HG03521 (cell line): ENCODE results near the gene CEMIP.
"Not testable (repeated sequence)": the region's sequence is repeated elsewhere in the genome, so short reads cannot be mapped to it uniquely, and the experiment has no call there.

ENCODE experiments used
- ATAC-seq: cut with Tn5 transposase; IDR thresholded peaks from one replicate; pipeline ENCODE4 v1.9.1; 2021; ENCODE audit warnings: mild to moderate bottlenecking, moderate library complexity; ENCODE audit not compliant: unreplicated experiment

The CEMIP gene

DNA sequence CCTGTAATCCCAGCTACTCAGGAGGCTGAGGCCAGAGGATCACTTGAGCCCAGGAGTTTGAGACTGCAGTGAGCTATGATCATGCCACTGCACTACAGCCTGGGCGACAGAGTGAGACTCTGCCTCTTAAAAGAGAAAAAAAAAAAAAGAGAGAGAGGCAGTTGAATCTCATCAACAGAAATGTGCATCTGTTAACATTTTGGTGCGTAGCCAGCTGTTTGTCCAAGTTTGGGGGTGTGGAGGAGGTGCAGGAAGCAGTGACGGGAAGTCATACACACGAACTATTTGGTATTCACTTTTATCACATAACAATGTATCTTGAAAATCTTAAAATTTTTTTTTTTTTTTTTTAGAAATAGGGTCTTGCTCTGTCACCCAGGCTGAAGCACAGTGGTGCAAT, 18.2 kb upstream of the CEMIP start:
- ATAC-seq = no peak

DNA sequence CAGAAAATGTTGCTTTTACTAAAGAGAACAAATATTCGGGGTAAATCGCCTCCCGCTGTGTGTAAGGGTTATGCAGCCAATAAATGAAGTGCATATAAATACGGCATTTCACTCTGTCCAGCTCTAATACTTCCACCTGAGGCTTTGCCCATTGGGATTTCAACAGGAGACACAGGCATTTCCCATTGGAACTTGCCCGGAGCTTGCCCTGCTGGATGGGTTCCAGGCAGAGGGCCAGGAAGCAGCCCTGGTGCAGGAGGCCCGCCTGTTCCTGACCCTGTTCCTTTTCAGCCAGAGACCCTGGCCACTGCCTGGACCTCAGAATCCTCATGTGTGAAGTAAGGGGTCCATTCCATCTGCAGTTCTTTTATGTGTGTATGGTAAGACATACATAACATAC, 17.4 kb upstream of the CEMIP start:
- ATAC-seq = no peak

DNA sequence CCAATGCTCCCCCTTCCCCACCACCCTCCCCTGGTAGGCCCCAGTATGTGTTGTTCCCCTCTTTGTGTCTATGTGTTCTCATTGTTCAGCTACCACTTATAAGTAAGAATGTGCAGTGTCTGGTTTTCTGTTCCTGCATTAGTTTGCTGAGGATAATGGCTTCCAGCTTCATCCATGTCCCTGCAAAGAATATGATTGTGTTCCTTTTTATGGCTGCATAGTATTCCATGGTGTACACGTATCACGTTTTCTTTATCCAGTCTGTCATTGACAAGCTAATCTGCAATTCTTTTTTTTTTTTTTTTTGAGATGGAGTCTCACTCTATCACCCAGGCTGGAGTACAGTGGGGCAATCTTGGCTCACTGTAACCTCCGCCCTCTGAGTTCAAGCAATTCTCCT, 15.9 kb upstream of the CEMIP start:
- ATAC-seq = not testable (repeated sequence)

DNA sequence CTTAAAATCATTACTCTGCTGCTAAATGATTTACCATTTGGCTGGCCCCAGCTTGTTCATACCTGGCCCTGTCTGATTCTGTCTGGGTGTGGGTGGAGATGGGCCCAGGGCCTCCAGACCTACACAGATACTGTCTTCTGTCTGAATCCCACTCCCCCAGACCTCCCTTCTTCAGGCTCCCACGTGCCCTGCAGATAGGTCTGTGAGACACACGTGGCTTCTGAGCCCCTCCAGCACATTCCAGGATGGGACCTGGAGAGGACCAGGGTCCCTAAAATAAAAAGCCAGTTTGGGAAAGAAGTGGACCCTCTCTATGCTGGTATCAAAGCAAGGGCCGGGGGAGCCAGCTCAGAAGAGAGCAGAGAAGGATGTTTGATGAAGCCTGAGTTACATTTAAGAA, 14.6 kb upstream of the CEMIP start:
- no peak for ATAC-seq

DNA sequence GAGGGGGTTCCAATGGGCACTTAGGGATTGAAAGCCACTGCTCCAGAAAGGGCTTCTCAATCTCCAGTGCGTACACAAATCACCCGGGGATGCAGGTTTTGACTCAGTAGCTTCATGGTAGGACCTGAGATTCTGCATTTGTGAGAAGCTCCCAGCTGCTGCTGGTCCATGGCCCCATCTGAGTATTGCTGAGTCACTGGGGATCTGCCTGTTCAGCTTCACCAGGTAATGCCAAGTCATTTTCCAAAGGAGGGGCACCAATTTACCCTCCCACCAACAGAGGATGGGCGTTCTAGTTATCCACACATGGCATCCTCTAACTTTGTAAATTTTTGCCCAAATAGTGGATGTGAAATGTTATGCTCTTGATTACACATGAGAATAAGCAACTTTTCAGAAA, 12.9 kb upstream of the CEMIP start:
- ATAC-seq = no peak

DNA sequence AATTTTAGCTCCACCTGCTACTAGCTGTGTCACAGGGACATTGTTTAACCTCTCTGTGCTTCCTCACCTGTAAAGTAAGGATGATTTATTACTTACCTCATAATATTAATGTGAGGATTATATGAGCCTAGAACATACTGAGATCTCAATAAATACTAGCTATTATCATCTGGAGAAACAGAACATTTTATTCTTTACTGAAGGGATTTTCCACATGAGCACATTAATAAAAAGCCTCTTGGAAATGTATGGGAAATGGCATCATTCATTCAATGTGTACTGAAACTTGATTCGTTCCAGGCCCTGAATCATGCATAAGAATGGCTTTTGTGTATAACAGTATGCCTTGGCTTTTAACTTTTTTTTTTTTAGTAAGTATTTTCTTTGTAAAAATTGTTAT, 11.0 kb upstream of the CEMIP start:
- ATAC-seq = no peak

DNA sequence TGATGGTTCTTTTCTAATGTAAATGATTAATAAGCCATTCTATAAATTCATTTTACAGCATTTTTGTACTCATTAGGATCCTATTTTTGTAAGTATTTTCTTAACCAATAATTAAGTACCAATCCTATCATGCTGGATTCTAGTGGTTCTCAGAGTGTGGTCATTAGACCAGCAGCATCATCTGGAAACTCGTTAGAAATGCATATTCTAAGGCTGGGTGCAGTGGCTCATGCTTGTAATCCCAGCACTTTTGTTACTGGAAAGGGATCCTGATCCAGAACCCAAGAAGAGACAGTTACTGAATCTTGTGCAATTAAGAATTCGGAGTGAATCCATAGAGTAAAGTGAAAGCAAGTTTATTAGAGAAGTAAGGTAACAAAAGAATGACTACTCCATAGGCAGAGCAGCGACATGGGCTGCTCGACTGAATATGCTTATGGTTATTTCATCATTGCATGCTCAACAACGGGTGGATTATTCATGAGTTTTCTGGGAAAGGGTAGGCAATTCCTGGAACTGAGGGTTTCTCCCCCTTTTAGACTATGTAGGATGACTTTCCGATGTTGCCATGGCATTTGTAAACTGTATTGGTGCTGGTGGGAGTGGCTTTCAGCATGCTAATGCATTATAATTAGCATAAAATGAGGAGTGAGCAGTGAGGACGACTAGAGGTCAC, 9.9 kb upstream of the CEMIP start:
- no peak for ATAC-seq

DNA sequence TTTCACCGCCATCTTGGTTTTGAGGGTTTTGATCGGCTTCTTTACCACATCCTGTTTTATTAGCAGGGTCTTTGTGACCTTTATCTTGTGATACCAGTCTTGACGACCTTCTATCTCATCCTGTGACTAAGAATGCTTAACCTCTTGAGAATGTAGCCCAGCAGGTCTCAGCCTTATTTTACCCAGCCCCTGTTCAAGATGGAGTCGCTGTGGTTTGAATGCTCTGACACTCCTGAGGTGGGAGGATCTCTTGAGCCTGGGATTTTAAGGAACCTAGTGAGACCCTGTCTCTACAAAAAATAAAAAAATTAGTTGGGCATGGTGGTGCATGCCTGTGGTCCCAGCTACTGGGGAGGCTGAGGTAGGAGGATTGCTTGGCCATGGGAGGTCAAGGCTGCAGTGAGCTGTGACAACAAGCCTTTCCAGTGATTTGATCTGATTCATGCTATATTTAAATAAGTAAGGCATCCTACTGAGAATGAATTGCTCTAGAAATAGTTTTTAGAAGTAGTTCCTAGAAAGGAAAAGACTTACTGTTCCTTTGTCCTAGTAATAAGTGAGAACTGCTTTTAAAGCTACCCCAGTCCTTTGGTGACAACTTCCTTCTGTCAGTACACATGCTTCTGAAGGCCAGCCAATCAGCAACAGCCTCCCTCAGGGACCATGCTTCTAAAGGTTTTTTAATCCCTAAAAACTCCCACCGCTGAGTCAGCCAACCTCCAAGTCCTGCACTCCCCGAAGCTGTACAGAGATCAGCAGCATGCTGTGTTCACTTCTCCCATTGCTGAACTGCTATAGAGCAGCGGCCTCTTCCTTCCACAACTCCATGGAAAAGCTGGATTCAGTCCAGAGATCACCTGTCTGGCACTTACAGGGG, 9.1 kb upstream of the CEMIP start:
- no peak for ATAC-seq

DNA sequence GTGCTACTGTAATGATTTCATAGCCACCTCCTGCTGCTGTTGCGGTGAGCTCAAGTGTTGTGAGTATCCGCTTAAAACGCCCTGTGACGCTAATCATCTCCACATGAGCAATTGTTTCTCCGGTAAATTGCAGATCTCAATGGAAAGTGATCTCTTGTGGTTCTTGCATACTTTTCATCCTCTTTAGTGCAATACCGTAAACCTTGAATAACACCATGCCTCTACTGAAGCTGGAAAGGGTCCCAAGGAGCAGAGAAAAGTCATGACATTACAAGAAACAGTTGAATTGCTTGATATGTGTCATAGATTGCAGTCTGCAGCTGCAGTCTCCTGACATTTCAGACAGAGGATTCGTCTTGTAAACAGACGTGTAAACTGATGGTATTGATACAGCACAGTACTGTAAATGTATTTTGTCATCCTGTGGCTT, 6.0 kb upstream of the CEMIP start:
- no peak for ATAC-seq

DNA sequence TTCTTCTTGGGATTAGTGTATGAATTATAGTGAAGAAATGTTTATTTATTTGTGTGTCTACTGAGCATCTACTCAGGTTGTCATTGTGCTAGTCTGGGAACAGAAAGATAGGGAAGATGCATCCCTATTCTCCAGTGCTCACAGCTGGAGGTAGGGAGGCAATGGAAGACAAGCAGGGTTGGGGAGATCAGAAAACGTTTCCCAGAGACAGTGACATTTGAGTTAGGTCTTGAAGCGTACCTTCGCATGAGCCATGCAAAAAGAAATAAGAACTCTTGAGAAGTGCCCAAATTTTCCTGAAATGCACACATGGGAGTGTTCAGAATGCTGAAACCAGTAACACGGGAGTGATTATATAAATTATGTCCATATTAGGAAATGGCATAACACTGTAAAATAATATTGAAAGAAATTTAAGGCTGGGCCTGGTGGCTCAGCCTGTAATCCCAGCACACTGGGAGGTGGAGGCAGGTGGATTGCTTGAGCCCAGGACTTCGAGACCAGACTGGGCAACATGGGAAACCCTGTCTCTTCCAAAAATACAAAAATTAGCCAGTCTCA, 5.3 kb upstream of the CEMIP start:
- no peak for ATAC-seq

DNA sequence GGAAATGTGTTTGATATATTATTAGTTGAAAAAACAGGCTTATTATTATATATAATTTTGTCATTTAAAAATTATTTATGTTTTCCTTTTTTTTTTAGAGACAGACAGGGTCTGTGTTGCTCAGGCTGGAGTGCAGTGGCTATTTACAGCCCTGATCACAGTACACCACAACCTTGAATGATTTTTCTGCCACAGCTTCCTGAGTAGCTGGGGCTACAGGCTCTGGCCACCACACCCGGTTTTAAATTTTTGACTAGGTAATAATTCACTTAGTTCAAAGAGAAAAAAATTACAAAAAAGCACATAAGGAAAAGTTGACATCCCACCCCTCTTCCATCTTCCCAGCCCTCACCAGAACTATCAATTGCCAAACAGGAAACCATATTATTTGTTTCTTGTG, 4.7 kb upstream of the CEMIP start:
- no peak for ATAC-seq

DNA sequence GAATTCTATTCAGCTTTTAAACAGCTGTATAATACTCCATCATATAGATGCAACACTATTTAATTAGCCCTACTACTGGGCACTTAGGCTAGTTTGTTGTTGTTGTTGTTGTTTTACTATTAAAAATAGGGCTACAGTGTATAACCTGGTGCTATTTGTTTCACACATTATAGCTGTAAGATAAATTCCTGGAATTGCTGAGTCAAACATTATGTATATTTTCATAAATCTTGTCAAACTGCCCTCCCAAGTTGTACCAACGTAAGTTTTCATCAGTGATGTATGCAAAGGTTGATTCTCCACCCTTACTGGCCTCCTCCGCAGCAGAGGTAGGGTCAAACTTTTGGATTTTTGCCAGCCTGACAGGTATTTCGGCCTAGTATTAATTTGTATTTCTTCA, 3.8 kb upstream of the CEMIP start:
- no peak for ATAC-seq

DNA sequence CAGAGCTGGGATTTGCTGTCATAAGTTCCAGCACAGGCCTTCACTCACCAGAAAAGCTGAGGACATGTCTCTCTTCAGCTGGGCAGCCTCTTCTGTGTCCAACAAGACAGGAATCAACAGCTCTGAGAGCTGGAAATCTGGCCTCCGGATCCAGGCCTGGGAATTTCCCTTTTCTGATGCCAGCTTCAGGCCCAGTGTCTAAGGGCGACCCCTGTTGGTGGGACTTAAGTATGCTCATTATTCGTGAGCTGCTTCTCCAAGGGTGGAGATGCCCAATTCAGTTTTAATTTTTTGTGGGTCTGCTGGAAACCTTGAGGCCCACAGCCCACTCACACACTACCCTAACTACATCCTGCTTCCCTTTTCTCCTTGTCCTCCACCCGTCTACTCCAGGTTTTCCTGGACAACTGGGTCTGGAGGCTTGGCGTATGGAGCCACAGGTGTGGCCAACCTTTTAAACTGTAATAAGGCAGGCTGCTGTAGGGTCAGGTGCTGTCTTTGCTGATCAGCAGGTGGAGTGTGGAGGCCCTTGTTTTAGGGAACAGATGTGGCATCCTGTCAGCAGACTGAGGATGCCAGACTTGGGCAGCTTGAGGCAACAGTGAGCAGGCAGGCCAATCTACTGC, 2.6 kb upstream of the CEMIP start:
- no peak for ATAC-seq

DNA sequence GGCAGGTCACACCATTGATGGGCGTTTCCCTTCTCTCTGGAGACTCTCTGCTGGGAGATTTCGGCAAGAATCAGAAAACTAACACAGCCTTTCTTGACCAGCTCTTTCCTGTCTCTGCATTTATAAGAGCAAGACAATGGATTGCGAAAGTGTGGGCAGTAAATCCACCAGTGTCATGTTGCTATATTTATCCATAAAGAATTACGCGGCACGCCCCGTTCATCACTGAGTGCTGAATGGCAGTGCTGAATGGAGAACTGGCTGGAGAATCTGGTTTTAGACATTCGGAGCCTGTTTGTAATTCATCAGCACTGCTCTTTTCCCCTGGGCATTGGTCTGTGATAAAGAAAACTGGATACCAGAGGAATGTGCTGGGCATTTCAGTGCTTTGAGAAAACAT, 2.0 kb upstream of the CEMIP start:
- no peak for ATAC-seq

DNA sequence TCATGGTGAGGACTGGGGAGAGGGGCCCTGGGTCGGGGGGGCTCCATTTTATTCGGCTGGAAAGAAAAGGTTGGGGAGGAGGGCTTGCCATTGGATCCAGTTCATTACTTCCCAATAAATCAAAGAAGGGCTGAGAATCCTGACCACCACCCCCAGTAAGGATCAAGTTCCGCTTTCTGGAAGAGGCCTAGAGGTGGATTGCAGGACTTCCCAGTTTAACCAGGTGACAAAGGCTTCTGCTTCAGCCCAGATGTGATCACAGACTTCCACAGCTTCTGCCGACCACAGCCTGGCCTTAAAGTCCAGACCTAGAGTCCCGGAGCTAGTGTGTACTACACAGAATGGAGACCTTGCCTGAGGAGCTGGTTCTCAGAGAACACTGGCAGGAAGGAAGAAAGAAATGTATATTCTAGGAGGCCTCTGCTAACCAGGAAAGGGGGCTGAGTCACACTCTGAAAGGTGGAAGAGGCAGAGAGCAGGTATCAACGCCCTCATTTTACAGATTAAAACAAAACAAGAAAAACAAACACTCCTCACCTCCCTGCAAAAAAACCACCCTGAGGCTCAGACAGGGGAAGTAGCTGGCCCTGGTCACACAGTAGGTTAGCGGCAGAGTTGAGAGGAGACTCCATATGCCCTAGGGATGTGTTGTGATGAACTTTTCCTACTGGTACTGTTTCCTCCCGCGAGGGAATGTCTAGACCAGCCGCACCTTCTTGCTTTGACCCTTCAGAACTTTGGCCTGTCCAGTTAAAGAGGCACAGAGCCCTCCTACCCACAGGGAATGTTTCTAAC, 1.1 kb upstream of the CEMIP start:
- no peak for ATAC-seq

DNA sequence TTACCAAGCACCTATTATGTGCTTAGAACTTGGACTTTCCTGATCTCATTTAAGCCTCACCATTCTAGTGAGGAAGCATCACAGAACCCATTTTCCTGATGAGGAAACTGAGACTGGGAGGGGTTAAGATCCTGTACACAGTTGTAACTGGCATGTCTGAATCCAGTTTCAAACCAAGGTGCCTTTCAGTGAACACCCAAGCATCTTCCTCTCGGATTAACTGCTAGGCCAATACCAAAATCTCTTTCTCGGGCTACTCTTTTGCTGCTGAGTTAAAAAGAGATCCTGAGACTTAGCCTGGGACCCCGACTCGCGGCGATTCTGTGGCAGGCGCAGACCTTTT, 578 bp upstream of the CEMIP start:
- no peak for ATAC-seq

DNA sequence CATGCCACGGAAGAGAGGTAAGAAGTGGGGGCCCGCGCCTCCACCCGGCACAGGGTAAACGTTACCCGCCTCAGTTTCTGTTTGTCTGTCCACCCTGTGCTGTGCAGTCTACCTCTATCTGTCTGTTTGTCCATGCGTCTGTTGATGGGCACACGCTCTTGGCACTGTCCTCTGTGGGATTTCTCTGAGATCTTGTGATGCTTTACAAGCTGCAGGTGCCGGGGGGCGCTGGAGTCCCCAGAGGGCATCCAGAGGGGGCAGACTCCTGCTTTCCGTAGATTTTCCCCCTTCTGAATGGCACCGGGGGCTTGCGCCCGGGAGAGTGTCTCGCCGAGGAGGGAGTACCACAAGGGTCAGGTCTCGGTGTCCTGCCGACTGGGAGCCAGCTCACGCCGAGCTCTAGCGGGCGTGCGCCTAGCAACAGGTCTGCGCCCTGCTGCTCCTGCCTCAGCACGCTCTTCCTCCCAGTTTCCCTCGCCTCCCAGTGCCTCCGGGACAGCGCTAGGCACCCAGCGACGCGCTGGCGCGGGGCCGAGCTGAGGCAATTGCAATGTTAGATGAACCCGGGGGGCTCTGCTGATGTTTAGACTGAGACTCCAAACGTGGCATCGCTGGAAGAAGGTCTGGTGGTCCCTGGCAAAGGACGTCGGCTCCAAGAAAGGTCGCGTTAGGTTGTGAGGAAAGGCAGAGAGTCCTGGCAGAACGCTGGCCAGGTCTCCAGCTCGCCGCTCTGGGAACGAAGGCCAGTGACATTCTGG, 667 bp downstream of the CEMIP start:
- no peak for ATAC-seq

DNA sequence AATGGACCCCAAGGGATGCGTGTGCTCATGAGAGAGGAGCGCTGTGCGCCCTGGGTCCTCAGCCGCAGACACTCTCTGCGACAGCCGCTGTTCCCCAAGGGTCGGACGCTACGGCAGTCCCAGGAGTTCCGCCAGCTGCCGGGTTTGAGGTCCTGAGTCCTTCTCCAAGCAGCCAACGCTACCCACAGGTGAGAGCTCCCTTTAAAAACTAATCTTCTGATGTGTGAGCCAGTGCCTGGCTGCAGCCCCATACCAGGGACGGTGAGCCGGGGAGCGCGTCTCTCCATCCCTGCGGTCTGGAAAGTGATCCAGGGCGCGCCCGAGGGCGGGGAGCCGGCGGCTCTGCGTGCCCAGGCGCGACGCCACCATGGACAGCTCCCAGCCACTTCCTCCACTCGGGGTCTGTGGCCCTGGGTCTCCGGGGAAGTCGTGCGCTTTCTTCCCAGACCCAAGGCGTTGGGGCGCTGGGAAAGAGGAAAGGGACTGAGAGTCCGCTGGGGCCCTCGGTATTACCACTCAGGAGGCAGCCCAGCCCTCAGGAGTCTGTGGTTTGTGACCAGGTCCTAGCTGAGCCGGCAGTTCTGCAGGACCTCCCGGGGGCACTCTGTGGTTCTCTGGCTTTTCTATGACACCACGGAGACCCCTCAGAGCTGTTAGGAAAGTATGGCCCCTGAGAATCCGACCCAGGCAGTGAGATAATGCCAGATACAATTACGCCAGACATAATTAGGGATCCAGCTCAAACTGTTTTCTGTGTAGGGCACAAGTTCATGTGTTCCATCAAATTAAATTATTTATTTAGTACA, 1.4 kb downstream of the CEMIP start:
- ATAC-seq = no peak

DNA sequence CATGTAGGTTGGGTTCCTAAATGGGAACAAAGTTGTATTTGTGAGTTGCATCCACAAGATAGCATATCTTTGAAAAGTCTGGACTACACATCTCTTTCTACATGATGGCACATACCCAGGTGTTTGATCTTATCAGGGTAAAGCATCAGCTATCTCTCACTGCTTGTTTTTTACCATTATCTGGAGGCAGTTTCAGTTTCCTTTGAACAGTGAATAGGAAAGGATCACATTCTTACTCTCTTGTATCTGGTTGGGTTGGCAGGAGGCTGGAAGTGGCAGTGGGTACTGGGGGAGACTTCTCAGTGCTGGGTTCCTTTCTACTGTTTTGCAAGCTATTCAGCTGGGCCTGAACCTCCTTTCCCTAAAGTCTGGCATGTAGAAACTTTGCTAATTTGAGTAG, 4.1 kb downstream of the CEMIP start:
- no peak for ATAC-seq

DNA sequence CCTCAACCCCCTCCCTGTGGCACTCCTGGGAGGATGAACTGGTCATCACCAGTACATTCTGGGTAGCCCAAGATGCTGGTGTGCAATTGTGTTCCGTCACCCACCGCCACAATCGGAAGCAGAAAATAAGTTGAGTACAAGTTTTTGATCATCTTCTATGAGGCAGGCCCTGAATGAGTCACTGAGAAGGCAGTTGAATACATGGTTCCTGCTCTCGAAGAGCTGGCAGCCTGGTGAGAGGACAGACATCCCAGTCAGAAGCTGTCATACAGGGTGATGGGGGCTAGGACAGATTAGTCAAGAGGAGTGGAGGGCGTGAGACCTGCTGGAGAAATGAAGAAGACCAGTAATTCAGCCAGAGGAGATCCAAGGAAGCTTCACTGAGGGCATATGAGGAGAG, 6.2 kb downstream of the CEMIP start:
- ATAC-seq = no peak
